Activated CD4-positive, alpha-beta T cell treated with anti-CD3 and anti-CD28 coated beads for 36 hours (primary cell): Measurements from ENCODE around the gene CYP11A1. TPM values are rescaled to one million over a fixed set of nuclear protein-coding genes. Genes with fewer than 3 reads are reported as not detected.
A peak's percentile ranks its signal among the peaks of the same experiment; 100 is the strongest.

Experiments
- ATAC-seq: fragments of 200-7000 bp; cut with Tn5 transposase; one replicate; pipeline ENCODE4 v1.10.0; 2021; ENCODE audit warnings: mild to moderate bottlenecking, moderate library complexity
- CTCF ChIA-PET: fragments of 350-600 bp; sonication (Branson Sonifier 250); formaldehyde crosslinking; loops from one replicate; lab custom pipeline; 2021; ENCODE audit warnings: antibody characterized with exemption; lab: Charles Lee
- POLR2A ChIA-PET: fragments of 350-600 bp; sonication (Branson Sonifier 250); formaldehyde crosslinking; loops from one replicate; lab custom pipeline; 2021; ENCODE audit warnings: antibody characterized with exemption, inconsistent platforms; lab: Charles Lee
- DNase-seq: peaks from one replicate; pipeline ENCODE4 v3.0.0-alpha.2; 2020
- H3K27ac Mint-ChIP-seq: one replicate; pipeline ENCODE4 v1.8.0; 2021; ENCODE audit warnings: mixed read lengths
- H3K27me3 Mint-ChIP-seq: one replicate; pipeline ENCODE4 v1.8.0; 2021; ENCODE audit warnings: mixed read lengths
- H3K36me3 Mint-ChIP-seq: one replicate; pipeline ENCODE4 v1.8.0; 2021; ENCODE audit warnings: low read depth, mixed read lengths
- H3K4me1 Mint-ChIP-seq: one replicate; pipeline ENCODE4 v1.8.0; 2021; ENCODE audit warnings: mixed read lengths
- H3K4me3 Mint-ChIP-seq: one replicate; pipeline ENCODE4 v1.8.0; 2021; ENCODE audit warnings: mild to moderate bottlenecking, moderate library complexity, mixed read lengths
- H3K9me3 Mint-ChIP-seq: one replicate; pipeline ENCODE4 v1.8.0; 2021; ENCODE audit warnings: low read depth, mixed read lengths
- intact Hi-C, 2 experiments: fragments of 100-400 bp; cut with DNase I in 1 of 2; cut with micrococcal nuclease in 1 of 2; formaldehyde crosslinking; loops; one replicate each; pipeline versions ENCODE4 v1.14.2 to v1.15.1; 2022 to 2024; cut with DNase I, micrococcal nuclease
- microRNA-seq: library from miRNA; unstranded; fragments of <30 nt; microRNA quantifications from one replicate; pipeline ENCODE4 v1.2.0, GENCODE V29; 2021; ENCODE audit warnings: borderline replicate concordance
- total RNA-seq, 2 experiments: library from RNA; stranded (reverse); gene quantifications; one replicate each; pipeline ENCODE4 v1.2.3, GENCODE V29; 2021

CYP11A1 gene
- total RNA-seq, 2 experiments from 2014 or later = not detected

DNA sequence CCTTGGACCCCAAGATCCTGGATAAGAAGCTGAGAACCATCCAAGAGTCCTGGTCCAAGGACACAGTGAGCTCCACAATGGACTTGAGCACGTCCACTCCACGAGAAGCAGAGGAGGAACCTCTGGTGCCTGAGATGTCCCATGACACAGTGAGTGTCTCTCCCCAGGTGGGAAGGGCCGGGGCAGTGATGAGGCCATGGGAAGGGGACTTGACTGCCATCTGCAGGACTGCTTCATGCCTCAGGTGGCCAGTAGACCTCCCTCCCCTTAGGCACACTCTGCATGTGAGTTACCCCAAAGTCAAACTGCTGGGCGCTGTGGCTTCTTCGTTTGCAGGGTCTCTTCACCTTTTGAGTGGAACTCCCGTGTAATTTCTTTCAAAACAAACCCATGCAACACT is 71.6 kb downstream of the CYP11A1 start:
- ChIA-PET CTCF (no interaction called here), POLR2A (no interaction called here)
- H3K9me3 Mint-ChIP-seq = no peaks in the 10 kb centered on the region
- no peak overlapping the region for H3K4me3 Mint-ChIP-seq
- H3K27ac Mint-ChIP-seq = no peak overlapping the region
- H3K4me1 Mint-ChIP-seq = peaks cover 10% of the 10 kb centered on the region
- H3K27me3 Mint-ChIP-seq = peaks cover 20% of the 10 kb centered on the region
- no peaks in the 10 kb centered on the region for H3K36me3 Mint-ChIP-seq
- DNase-seq (no peak), ATAC-seq (no peak)
- intact Hi-C loops = loop anchor here in 1 of 2 experiments (10.0 kb wide), 1 partner anchor 441 kb away; no protein-coding TSS in a partner anchor

- POLR2A ChIA-PET = no interaction called here
- Mint-ChIP-seq H3K4me1 (peaks cover 13% of the 10 kb centered on the region), H3K4me3 (no peak overlapping the region), H3K27me3 (peaks cover 18% of the 10 kb centered on the region), H3K27ac (no peak overlapping the region), H3K36me3 (no peaks in the 10 kb centered on the region), H3K9me3 (no peaks in the 10 kb centered on the region)
- CTCF ChIA-PET = no interaction called here
- ATAC-seq = no peak
- DNase-seq = no peak
- intact Hi-C loops = loop anchor here in 1 of 2 experiments (10.0 kb wide), 1 partner anchor 439 kb away; no protein-coding TSS in a partner anchor
These were observed 73.4 kb downstream of the CYP11A1 start for GRCh38 chr15:74294010-74294409.

- intact Hi-C loops = loop anchor here in 1 of 2 experiments (10.0 kb wide), 1 partner anchor 438 kb away; no protein-coding TSS in a partner anchor
- no peaks in the 10 kb centered on the region for H3K9me3 Mint-ChIP-seq
- CTCF ChIA-PET = no interaction called here
These were observed 74.2 kb downstream of the CYP11A1 start for GRCh38 chr15:74293021-74293810.

DNA sequence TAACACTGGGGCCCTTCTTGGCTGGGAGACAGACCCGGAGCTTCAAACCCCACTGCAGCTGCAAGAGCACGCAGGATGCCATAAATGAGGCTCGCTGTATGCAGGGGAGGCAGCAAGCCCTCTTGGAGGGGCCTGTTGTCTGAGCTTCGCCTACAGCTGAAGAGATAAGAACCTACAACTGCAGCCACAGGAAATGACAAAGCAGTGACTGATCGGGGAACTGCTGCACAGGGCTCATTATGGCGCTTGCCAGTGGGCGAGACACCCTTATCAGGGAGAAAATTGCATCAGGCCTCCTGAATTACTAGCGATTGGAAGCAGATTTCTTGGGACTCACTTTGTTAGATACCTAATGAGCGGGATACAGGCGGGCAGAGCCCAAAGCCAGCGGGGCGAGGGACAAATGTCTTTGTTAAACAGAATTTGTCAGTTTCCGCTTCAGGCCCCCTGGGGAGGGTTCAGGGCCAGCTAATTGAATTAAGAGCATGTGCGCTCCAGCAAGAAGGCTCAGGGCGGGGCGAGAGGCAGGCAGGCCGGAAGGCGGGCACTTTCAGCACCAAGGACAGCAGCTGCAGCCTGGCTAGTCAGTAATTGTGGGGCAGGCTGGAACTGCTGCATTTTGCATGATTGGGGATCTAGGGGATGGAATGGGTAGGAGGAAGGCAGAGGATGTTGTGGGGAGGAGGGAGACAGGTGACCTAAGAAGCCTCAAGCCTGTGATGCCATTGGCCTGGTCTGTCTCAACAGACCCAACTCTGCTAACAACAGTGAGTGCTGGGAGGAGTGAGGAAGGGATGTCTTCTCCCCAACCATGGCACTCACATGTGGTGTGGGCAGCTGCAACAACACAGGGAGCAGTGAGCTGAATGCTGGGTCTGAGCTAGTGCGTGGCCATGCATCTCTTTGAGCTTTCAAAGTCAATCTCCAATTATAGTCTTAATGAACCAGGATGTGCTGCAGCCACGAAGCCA is 76.1 kb downstream of the CYP11A1 start:
- peak overlapping the region; percentile 26 for H3K4me3 Mint-ChIP-seq
- POLR2A ChIA-PET = no interaction called here
- H3K36me3 Mint-ChIP-seq = no peaks in the 10 kb centered on the region
- peak overlapping the region; percentile 69 for H3K27ac Mint-ChIP-seq
- DNase-seq = peak; percentile 91
- peak; percentile 92 for ATAC-seq
- no peaks in the 10 kb centered on the region for H3K9me3 Mint-ChIP-seq
- intact Hi-C loops = loop anchor here in 1 of 2 experiments (1.0 to 10.0 kb wide), 2 partner anchors 26 to 437 kb away; no protein-coding TSS in a partner anchor
- peaks cover 24% of the 10 kb centered on the region for H3K27me3 Mint-ChIP-seq
- CTCF ChIA-PET = interaction anchor here (0.6 to 1.7 kb wide), 2 partner anchors 12 to 19 kb away, joined by 3 read pairs; no protein-coding TSS in a partner anchor
- peaks cover 13% of the 10 kb centered on the region for H3K4me1 Mint-ChIP-seq

More at GRCh38 chr15:74293021-74293810, 74.2 kb downstream of the CYP11A1 start:
- H3K27me3 Mint-ChIP-seq = peaks cover 18% of the 10 kb centered on the region
- peaks cover 13% of the 10 kb centered on the region for H3K4me1 Mint-ChIP-seq
- no peak overlapping the region for H3K4me3 Mint-ChIP-seq
- DNase-seq (no peak), ATAC-seq (no peak)
- H3K36me3 Mint-ChIP-seq = no peaks in the 10 kb centered on the region
- no peak overlapping the region for H3K27ac Mint-ChIP-seq
- POLR2A ChIA-PET = no interaction called here

GRCh38 chr15:74290645-74291044 is 76.8 kb downstream of the CYP11A1 start:
- no peaks in the 10 kb centered on the region for H3K36me3 Mint-ChIP-seq
- CTCF ChIA-PET = interaction anchor here (1.7 kb wide), 1 partner anchor 11 kb away, joined by 3 read pairs; no protein-coding TSS in a partner anchor
- POLR2A ChIA-PET = no interaction called here
- no peak overlapping the region for H3K27ac Mint-ChIP-seq
- DNase-seq = no peak
- peaks cover 13% of the 10 kb centered on the region for H3K4me1 Mint-ChIP-seq
- no peak overlapping the region for H3K4me3 Mint-ChIP-seq
- no peaks in the 10 kb centered on the region for H3K9me3 Mint-ChIP-seq
- ATAC-seq = peak; percentile 28
- intact Hi-C loops = loop anchor here in 1 of 2 experiments (1.0 to 10.0 kb wide), 2 partner anchors 25 to 436 kb away; no protein-coding TSS in a partner anchor
- peaks cover 24% of the 10 kb centered on the region for H3K27me3 Mint-ChIP-seq

DNA sequence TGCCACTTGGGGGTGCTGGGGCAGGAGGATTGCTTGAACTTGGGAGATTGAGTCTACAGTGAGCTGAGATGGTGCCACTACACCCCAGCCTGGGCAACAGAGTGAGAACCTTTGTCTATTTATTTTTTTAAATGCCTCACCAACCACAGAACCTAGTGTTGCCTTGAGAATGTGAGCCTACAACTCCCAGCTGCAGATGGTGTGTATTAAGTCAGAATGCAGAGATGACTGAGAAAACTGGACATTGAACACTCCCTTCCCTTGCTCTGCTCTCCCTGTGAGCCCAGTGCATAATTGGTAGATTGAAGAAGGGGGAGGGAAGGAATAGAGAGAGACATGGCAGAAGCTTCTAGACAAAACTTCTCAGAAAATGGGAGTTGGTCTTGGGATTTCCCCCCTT is 77.8 kb downstream of the CYP11A1 start:
- ATAC-seq = no peak
- Mint-ChIP-seq H3K27me3 (peaks cover 24% of the 10 kb centered on the region), H3K4me3 (no peak overlapping the region), H3K4me1 (peaks cover 13% of the 10 kb centered on the region), H3K27ac (no peak overlapping the region), H3K36me3 (no peaks in the 10 kb centered on the region), H3K9me3 (no peaks in the 10 kb centered on the region)
- ChIA-PET POLR2A (interaction anchor here (0.7 kb wide), 1 partner anchor 38 kb away, joined by 3 read pairs; no protein-coding TSS in a partner anchor), CTCF (interaction anchor here (1.3 to 1.7 kb wide), 2 partner anchors 8 to 10 kb away, joined by 3 read pairs; no protein-coding TSS in a partner anchor)
- no peak for DNase-seq
- intact Hi-C loops = loop anchor here in 1 of 2 experiments (10.0 kb wide), 1 partner anchor 435 kb away; no protein-coding TSS in a partner anchor

Small RNA genes within 50 kb of the gene (microRNA-seq; reads per million reads assigned to microRNA genes)
- gene MIR6881 = 10.6 reads per million, percentile 31 among the genes with 10 or more reads in this experiment

Other genes starting within 250 kb of the CYP11A1 start
- under 1 TPM in 1 of 2 experiments, not detected in 1; 0.05 TPM for gene ISLR2, start 237.1 kb downstream of the CYP11A1 start, total RNA-seq
- not detected for gene ISLR, start 193.9 kb downstream of the CYP11A1 start, total RNA-seq
- not detected for gene STRA6, start 164.9 kb downstream of the CYP11A1 start, total RNA-seq
- gene CCDC33, start 131.3 kb downstream of the CYP11A1 start, total RNA-seq = not detected
- gene SEMA7A, start 66.3 kb upstream of the CYP11A1 start, total RNA-seq = 10 to 100 TPM; 57.3 to 57.7 TPM
- 10 to 100 TPM; 47.5 to 48.6 TPM for gene UBL7, start 93.5 kb upstream of the CYP11A1 start, total RNA-seq
- 10 to 100 TPM; 23.9 to 25.4 TPM for gene ARID3B, start 173.6 kb upstream of the CYP11A1 start, total RNA-seq
- 100 to 1,000 TPM; 130 to 175 TPM for gene CLK3, start 248.2 kb upstream of the CYP11A1 start, total RNA-seq